Middle frontal gyrus (tissue), 1 donor: Measurements from ENCODE around the gene SCARF2.

Experiments
- DNase-seq: peaks from one replicate; pipeline ENCODE4 v3.0.0-alpha.2; 2015; ENCODE audit warnings: low spot score; ENCODE audit errors: extremely low spot score

Gene SCARF2

DNA sequence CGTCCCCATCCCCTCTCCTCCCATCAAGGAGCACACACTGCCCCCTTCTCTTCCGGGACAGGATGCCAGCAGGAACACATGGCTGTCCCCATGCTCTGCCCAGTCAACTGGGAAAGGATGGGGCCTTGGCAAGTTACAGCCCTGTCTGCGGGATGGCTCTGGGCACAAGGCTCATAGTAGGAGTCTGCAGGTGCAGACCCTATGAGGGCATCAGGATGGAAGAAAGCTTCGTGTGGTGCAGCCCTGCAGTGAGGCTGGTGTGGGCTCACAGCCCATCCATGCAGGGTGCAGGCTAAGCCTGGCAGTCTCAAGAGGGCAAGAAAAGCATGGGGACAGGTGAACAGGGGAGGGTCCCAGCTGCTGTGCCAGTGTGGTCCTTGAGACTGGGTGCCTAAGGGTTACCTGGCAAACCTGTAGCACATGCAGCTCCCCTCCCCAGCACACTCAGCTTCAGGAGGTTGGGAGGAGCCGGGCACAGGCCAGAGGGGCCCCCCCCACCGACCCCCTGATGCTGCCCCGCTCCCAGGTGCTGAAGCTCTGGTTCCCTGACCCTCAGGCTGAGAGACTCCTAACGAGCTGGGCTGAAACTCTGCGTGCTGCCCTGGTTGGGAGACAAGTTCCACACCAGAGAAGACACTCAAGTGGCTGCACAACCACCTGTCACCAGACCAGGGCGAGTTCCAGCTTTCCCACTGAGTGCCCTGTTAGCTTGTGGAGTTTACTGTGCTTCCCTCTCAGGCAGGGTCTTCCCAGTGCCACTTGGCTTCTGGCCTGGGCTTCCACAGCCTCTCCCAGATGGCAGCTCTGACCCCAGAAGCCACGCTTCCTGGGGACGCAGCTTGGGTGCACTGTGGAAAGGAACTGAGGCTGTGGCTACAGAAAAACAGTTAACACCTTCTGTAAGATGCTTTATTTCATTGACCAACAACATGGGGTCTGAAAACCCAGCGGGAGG is 3.3 kb upstream of the SCARF2 start:
- DNase-seq, result no peak

DNA sequence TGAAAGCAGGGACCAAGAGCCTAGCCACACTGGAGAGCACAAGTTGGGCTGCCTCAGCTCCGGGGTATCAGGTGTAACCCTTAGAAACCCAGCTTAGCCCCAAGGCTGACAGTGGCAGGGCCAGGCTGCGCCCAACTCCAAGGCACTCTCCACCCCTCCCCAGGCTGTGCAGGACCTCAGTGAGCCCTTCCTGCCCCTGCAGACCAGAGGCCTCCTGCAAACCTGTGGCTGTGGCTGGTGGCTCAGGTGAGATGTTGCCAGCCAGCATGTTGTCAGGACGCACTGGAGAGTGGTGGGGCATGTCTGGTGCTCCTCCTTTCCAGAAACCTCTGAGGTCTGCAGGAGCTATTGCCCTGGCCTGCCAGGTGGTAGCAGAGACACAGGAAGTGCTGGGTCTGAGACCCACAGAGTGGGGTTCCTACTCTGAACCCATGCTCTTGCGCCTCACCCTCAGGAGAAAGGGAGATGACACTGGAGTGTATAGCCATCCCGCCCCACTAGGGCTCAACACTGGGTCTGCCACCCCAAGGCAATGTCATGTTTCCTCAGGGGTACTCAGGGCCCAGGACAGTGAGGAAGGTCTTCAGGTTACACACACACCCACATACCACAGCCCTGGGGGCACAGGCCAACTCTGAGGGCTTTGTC is 2.4 kb upstream of the SCARF2 start:
- no peak for DNase-seq

DNA sequence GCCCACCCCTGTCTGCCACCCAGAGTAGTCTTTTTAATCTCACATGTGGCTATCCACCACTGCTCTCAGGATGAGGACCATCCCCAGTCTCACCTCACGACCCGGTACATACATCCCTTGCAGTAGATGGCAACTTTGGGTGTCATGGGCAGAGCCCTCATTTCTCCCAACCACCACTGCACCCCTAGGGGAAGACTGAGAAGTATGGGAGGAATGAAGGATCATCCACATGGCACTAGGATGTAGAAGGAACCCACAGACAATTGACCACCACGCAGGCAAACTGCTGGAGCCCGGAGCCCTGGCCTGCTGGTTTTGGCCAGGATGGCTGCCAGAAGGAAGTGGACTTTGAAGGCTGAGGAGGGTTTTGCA is 1.9 kb upstream of the SCARF2 start:
- DNase-seq, result no peak

DNA sequence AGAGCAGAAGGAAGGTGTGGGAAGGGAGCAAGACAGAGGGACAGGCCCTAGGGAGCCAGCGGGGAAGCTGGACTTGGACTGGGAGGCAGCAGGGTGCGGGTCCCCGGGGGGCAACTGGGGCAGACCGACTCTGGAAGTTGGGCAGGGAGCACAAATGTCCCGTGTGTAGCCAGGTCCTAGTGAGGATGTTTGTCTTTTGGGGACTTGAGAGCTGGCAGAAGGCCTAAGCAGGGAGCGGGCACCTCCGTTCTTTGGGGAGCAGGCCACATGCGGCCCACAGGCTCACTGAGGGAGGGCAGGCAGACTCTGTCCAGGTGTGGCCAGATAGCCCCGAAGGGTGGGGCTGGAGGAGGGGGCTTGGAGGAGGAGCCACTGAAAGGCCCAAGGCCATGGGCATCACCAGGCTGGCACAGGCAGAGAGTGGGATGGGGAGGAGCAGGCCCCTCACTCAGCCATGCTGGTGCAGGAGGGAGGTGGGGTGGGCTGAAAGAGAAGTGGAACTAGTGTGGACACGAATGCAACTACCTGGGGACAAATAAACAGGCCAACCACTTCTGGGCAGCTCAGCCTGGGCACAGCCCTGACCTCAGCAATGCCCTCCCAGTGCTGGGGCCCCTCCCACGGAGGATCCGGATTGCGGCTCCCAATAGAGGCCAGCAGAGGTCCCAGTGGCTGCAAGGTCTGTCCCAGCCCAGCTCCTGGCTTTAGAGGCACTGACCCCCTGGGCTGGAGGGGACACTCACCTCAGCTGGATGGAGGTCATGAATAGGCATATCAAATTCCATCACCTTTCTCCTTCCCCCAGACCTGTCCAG is 1.3 kb upstream of the SCARF2 start:
- no peak for DNase-seq

DNA sequence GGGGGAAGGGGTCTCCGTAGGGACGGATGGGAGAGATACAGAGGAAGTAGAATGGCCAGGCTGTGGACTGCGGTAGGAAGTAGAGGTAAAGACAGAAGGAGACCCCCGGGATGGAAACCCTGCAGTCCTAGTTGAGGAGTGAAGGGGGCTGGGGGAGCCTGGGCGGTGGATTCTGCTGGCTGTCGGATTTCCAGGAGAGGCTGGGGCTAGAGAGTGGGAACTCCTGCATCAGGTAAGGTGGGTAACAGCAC is 727 bp upstream of the SCARF2 start:
- DNase-seq, result no peak

DNA sequence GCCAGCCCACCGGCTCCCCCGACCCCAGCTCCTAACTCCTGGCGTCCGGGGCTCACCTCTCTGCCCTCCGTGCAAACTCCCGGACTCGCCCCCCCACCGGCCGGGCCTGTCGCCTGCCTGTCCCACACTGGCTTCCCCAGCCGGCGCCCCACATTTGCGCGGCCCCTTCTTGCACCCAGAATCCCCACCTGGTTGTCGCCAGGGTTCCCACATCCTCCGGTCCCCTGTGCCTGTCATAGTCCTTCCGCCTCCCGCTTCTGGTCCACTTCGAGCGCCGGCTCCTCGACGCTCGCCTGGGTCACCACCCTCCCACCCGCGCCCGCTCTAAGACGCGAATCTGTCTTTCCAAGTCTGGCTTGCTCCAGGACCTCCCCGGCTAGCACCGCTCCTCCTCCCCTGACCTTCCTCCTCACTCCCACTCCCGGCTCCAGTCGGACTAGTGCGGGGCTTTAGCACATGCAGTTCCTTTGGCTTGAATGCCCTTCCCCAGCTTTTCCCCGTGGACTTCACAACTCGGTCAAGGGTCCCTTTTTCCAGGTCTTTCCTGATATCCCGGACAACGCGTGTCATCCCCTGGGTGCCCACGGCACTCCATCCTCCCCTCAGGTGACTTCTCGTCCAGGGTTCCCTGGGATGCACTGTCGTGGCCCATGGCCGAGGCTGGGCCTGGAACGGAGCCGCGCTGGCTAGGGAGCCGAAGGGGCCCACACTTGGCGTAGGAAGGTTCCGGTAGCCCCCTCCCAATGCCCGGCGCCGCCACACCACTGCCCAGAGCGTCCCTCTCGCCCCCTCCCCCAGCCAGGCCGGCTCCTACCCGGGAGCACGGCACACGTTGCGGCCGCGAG is 635 bp downstream of the SCARF2 start:
- no peak for DNase-seq

DNA sequence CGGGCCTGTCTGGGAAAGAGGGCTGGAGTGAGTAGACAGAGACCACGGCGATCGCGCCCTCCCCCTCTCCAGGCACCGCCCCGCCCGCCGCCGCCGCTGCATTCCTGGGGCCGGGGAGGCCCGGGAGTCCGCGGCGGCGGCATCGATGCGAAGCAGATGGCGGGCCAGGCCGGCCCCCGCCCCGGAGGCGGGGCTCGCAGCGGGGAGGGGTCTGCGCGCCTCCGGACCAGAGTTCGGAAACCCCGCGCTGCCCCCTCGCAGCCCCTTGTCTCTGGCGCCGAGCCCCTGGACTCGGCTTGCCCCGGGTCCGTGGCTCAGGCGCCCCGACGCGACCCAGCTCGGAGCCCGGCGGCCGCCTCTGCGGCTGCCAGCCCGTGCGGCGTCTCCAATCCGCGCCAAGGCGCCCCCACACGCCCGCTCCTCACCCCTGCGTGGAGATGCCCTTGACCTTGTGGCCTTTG is 1.3 kb downstream of the SCARF2 start:
- DNase-seq, result no peak

DNA sequence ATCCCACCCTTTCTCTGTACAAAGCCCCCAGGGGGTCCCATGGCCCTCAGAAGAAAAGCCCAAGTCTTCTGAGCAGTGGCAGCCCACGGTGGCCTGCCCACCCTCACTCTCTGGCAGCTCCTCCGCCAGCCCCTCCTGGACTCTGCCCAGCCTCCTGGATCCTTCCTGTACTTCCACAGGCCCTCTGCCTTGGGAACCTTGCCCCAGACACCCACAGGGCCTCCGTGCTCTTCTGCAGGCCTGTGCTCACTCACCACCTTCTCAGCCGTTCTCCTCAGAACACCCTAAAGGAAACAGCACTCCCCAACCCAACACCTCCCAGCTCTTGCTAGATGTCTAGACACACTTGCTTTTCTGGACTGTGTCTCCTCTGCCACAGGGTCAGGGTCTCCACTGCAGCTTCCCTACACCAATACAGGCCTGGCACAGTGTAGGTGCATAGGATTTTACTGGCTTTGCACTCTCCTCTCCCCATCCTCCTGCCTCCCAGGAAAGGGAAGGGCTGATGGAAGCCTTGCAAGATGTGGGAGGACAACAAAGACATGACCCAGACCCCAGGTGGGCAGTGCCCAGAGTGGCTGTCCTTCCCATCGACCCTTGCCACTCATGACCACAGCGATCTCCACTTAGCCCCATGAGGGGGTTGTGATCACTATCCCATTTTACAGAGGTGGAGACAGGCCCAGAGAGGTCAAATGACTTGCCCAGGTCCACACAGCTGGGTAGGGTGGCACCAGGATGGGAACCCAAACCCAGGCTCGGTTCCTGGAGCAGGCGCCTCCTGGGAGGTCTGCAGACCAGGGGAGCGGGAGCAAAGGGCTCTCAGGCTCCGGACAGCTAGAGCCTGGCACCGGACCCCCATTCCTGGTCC is 2.0 kb downstream of the SCARF2 start:
- DNase-seq, result no peak

DNA sequence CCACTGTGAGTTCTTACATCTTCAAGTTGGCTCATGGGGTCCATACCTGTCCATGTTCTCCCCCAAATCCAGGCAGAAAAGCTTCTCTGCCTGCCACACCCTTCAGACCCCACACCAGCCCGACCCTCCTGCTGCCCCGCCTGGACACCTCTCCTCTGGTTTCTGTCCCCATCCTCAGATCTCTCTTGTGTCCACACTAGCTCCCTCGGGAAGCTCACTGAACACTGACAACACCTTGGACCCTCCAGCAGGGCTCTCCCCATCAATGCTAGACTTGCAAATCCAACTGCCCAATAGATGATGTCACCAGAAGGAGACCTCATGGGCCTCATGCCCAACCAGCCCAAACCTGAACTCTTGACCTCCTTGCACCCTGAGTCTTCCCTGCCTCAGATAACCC is 2.9 kb downstream of the SCARF2 start:
- no peak for DNase-seq

DNA sequence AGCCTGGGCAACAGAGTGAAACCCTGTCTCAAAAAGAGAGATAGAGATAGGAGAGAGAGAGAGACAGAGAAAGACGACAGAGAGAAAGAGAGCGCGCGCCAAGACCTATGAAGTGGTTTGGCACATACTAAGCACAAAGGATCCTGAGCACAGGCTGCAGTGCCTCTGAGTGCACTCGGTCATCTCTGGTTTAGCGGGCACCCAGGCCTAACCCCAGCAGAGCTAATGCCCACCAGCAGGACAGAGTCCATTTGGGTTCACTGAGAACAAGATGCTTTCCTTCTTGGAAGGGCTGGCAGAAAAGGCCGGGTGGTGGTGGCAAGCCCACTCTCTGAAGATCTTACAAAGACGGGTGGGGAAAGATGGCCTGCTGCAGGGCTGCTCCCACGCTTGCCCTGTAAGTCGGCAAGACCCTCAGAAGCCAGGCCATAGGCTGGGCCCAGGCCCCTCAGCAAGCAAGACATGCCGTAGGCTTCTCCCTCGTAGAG is 3.3 kb downstream of the SCARF2 start:
- DNase-seq, result no peak

DNA sequence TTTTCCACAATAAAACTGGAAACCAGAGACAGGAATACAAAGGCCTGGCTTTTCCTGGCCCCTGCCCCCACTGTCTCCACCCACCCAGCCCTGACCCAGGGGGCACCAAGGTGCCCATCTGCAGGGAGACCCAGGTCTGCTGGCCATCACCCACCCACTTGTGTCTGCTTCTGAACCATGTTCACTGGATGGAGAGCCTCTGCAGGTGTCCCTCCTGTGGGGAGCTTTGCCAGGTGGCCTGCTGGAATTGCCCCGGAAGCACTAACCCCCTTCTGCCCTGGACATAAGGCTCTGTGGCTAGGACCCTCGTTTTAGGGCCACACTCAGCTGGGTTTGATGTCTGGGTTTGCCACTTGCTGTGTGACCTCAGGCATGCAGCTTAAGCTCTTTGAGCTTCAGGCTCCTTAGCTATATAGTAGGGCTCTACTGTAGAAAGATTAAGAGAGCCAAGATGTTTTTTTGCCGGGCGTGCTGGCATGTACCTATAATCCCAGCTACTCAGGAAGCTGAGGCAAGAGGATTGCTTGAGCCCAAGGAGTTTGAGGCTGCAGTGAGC is 3.9 kb downstream of the SCARF2 start:
- DNase-seq, result no peak

DNA sequence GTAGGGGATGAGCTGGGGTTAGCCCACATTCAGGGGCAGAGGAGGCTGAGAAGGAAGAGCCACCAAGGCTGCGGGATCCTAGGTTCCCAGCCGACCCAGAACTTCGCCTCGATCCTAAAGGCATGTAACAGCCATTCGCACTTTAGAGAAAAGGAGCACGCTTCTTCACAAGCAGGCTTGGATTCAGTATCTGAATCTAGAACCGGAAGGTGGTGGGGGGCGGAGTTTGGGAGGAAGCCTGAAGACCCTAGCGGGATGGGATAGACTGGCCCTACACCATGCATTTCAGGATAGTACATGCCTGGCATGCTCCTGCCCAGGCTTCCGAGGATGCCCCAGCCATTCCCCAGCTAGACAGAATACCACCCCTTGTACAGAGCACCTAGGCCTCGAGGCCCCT is 4.4 kb downstream of the SCARF2 start:
- no peak for DNase-seq

DNA sequence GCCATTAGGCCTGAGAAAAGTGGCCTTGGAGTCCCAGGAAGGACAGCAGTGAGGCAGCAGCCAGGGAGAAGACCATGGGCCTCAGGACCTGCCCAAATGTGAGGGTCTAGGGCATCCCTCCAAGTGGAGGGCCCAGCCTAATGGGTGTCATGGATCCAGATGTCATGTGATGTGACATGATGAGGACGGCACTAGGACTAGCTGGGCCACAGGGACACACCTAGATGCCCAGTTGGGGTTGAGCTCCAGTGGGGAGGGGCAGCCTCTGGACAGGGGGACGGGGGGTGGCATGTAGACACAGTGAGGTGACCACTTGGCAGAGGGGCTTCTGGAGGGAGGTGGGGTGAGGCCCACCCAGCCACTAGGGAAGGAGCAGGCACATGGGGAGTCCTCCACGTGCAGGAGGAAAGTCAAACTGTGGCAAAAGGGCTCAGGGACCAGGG is 5.4 kb downstream of the SCARF2 start:
- no peak for DNase-seq

DNA sequence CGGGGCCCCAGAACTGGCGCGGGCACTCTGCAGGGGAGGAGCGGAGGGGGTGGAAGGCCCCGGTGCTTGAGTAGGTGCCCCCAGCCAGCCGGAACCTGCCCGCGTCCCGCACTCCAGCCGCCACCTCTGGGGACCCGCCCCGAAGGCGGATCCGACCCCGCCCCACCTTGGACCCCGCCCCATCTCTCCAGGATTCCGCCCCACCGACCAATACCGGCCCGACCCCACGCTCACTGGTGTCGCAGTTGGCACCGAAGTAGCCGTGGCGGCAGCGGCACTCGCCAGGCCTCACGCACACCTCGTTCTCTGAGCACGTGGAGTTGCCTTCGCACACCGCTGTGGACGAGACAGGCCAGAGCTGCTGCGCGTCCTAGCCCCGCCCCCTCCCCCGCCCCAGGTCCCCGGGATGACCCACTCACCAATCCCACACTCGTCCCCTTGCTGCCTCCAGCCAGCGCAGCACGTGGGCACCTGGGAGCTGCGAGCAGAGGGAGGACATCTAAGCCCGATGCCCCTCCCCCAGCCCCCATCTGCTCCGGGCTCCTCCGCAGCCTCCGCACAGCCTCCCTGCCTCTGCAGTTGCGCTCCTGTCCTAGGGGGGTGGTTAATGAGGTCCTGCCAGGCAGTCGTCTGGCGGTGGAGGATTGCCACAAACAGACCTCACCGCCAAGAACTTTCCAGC is 6.0 kb downstream of the SCARF2 start:
- DNase-seq, result no peak

DNA sequence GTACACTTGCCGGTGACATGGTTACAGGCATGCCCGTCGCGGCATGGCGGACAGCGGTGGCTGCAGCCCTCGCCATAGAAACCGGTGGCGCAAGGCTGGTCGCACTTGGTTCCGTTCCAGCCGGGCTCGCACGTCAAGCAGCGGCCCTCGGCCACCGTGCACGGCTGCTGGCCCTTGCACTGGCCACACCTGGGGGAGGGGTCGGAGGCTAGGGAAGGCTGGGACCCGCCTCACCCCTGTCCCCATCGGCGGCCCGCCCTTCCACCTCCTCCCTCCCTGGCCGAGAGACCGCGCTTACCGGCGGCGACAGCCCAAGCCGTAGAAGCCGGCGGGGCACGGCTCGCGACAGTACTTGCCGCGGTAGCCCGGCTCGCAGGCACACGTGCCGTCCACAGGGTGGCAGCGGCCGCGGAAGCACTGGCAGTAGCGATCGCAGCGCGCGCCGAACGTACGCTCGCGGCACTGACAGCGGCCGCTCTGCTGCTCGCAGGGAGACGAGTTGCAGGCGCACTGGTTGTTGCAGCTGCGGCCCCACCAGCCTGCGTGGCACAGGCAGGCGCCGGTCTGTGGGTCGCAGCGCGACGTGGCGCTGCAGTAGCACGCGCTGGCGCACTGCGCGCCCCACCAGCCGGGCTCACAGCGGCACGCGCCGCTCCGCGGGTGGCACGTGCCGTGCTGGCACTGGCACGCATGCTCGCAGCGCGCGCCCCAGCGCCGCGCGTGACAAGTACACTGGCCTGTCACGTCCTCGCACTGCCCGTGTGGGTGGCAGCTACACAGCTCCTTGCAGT is 6.7 kb downstream of the SCARF2 start:
- DNase-seq, result no peak

DNA sequence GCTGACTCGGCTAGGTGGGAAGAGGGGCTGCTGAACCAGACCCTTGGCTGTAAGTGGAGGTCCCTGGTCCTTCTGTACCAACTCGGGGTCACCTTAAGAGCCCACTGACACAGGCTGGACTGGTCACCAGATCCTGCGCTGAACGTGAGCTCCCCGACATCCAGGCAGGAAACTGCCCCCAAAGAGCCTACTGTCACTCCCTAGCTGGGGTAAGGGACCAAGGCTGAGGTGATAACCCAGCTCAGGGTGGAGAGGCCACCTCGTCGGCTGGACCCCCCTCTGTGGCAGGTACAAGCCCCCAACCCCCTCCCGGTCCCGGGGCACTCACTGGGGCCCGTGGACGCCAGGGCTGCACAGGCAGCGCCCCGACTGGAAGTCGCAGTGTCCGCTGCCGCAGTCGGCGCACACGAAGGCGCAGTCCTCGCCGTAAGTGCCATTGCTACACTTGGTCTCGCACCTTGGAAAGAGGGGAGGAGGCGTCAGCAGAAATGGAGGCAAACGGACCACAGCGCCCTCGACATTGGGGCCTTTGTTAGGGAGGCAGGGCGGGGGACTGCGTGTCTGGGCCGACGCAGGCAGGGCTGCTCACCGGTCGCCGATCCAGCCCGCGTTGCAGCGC is 7.4 kb downstream of the SCARF2 start:
- DNase-seq, result no peak

DNA sequence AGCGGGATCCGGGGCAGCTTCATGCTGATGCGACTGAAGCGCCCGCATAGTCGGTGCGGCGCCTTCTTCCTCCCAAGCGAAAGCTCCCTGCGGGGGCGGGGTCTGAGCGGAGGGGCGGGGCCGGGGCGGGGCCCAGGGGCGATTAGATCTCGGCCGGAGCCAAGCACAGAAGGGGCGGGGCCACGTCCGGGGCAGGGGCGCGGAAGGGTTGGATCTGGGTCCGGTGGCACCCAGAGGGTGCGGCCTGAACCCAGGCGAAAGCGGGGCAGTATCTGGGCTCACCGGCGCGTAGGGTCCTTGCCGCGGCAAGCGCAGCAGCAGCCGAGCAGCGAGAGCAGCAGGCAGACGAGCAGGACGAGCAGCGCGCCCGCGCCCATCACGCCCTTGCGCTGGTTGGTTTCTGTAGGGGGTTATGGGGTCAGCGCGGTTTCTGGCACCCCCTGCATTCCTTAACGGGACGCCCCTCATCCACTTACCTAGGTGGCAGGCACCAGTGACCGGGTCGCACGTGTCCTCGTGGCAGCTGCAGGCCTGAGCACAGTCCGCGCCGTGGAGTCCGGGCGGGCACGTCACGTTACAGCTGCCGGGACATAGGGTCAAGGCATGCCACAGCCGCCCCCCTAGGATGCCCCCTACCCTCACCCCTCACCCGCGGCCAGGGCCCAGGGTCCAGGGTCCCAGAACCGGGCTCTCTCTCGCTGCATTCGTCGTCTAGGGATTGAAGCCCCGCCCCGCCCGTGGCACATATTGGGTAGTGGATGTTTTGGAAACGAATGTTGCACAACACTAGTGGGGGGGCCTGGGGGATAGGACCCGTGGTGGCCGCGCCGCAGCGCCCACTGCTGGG is 8.1 kb downstream of the SCARF2 start:
- no peak for DNase-seq
